Measurements from ENCODE around the gene CDKN2B.

Gene CDKN2B

GRCh38 chr9:21972361-21972760 is 36.7 kb downstream of the CDKN2B start:
- no peak overlapping the region for H3K9ac ChIP-seq (ENCODE audit: low read length)
- no peaks in the 10 kb centered on the region for H3K79me2 ChIP-seq (ENCODE audit: low read length)
- H3K9me3 ChIP-seq (replicated peaks; ENCODE audit: insufficient read depth, low read length) = no peaks in the 10 kb centered on the region
- no peak for DNase-seq
- no peak overlapping the region for H3K27ac ChIP-seq (ENCODE audit: low read length)
- H4K20me1 ChIP-seq (ENCODE audit: insufficient read depth, low read length) = no peaks in the 10 kb centered on the region
- no peaks in the 10 kb centered on the region for H3K9me2 ChIP-seq (replicated peaks; ENCODE audit: insufficient read depth, low read length)
- no peaks in the 10 kb centered on the region for H3F3A ChIP-seq (ENCODE audit: insufficient read depth, low read length)
- H3K4me2 ChIP-seq (ENCODE audit: low read depth, low read length) = no peak overlapping the region
- no peak overlapping the region for H3K4me3 ChIP-seq (ENCODE audit: low read length)
- H3K27me3 ChIP-seq (replicated peaks; ENCODE audit: insufficient read depth, low read length) = no peaks in the 10 kb centered on the region
- no peaks in the 10 kb centered on the region for H3K4me1 ChIP-seq (ENCODE audit: low read length)
- no peak overlapping the region for H2AFZ ChIP-seq (ENCODE audit: low read length)
- H3K36me3 ChIP-seq (replicated peaks; ENCODE audit: insufficient read depth, low read length) = no peaks in the 10 kb centered on the region
- TF ChIP-seq EZH2phosphoT487 (IDR thresholded peaks at IDR 0.05; ENCODE audit: low read length) (no peak), EZH2 (optimal IDR thresholded peaks at IDR 0.05; ENCODE audit: low read depth, low read length) (no peak), CTCF (IDR thresholded peaks at IDR 0.05; ENCODE audit: low read length) (no peak)

DNA sequence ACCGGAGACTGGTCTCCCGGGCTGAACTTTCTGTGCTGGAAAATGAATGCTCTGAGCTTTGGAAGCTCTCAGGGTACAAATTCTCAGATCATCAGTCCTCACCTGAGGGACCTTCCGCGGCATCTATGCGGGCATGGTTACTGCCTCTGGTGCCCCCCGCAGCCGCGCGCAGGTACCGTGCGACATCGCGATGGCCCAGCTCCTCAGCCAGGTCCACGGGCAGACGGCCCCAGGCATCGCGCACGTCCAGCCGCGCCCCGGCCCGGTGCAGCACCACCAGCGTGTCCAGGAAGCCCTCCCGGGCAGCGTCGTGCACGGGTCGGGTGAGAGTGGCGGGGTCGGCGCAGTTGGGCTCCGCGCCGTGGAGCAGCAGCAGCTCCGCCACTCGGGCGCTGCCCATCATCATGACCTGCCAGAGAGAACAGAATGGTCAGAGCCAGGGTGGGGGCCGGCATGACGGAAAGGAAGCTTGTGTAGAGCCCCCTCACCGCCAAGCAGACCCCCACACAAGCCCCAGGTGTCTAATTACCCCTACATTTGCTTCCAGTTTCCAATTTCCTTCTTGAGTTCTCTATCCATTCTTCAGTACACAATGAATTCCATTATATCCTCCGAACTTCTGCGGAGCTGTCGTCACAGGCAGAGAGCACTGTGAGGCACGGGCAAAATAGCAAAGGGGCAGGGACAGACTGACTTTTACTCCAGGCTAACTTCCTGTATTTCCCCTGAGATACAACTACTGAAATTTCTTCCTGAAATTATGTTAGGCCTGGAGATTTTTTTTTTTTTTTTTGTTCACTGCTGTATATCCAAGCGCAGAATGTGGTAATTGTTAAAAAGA is 38.1 kb downstream of the CDKN2B start:
- Histone ChIP-seq H3K79me2 (ENCODE audit: low read length) (no peaks in the 10 kb centered on the region), H3K4me2 (ENCODE audit: low read depth, low read length) (no peak overlapping the region), H3K4me1 (ENCODE audit: low read length) (no peaks in the 10 kb centered on the region), H3K9me3 (replicated peaks; ENCODE audit: insufficient read depth, low read length) (no peaks in the 10 kb centered on the region), H3K36me3 (replicated peaks; ENCODE audit: insufficient read depth, low read length) (no peaks in the 10 kb centered on the region), H3K9me2 (replicated peaks; ENCODE audit: insufficient read depth, low read length) (no peaks in the 10 kb centered on the region), H2AFZ (ENCODE audit: low read length) (no peak overlapping the region), H3F3A (ENCODE audit: insufficient read depth, low read length) (no peaks in the 10 kb centered on the region), H3K27me3 (replicated peaks; ENCODE audit: insufficient read depth, low read length) (no peaks in the 10 kb centered on the region), H4K20me1 (ENCODE audit: insufficient read depth, low read length) (no peaks in the 10 kb centered on the region), H3K9ac (ENCODE audit: low read length) (no peak overlapping the region), H3K27ac (ENCODE audit: low read length) (no peak overlapping the region), H3K4me3 (ENCODE audit: low read length) (no peak overlapping the region)
- no peak for DNase-seq
- TF ChIP-seq EZH2 (optimal IDR thresholded peaks at IDR 0.05; ENCODE audit: low read depth, low read length) (no peak), CTCF (IDR thresholded peaks at IDR 0.05; ENCODE audit: low read length) (no peak), EZH2phosphoT487 (IDR thresholded peaks at IDR 0.05; ENCODE audit: low read length) (no peak)

DNA sequence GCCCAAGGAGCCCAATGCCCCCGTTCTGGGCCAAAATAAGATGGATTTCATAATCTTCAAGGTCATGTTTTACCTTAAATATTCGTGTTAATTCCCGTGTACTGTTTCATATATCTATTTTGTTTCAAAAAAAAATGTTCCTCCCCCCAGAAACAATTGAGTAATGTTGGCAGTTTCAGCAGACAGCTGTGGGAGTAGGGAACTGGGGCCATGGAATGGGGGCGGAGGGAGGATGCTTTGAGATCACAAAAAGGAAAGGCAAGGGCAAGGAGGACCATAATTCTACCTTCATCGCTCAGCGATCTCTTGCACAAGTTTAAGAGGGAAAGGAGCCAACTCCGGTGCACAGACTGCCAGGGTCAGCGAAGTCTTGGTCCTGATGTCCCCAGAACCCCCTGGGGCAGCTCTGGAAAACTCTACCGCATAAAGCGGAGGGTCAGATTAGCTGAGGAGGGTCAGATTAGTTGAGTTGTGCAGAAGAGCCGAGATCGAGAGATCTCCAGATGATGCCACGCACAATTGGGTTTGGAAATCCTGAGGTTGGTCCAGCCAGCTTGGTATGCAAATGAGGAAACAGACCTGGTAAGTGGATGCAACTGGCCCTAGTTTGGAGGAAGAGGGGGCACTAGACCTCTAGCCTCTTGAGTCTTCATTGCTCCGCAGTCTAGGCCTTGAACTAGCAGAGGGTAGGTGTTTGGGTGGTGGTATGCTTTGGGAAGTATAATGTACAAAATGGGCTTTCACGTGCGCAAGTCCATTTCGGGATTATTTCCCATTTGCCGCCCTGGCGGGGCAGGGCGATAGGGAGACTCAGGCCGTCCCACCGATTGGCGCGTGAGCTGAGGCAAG is 38.9 kb downstream of the CDKN2B start:
- DNase-seq = no peak
- H3K4me3 ChIP-seq (ENCODE audit: low read length) = no peak overlapping the region
- H3K4me1 ChIP-seq (ENCODE audit: low read length) = no peaks in the 10 kb centered on the region
- H2AFZ ChIP-seq (ENCODE audit: low read length) = no peak overlapping the region
- TF ChIP-seq EZH2 (optimal IDR thresholded peaks at IDR 0.05; ENCODE audit: low read depth, low read length) (no peak), EZH2phosphoT487 (IDR thresholded peaks at IDR 0.05; ENCODE audit: low read length) (no peak), CTCF (IDR thresholded peaks at IDR 0.05; ENCODE audit: low read length) (no peak)
- H3K79me2 ChIP-seq (ENCODE audit: low read length) = no peaks in the 10 kb centered on the region
- no peaks in the 10 kb centered on the region for H3K9me3 ChIP-seq (replicated peaks; ENCODE audit: insufficient read depth, low read length)
- no peak overlapping the region for H3K4me2 ChIP-seq (ENCODE audit: low read depth, low read length)
- no peaks in the 10 kb centered on the region for H3F3A ChIP-seq (ENCODE audit: insufficient read depth, low read length)
- H3K36me3 ChIP-seq (replicated peaks; ENCODE audit: insufficient read depth, low read length) = no peaks in the 10 kb centered on the region
- no peaks in the 10 kb centered on the region for H3K9me2 ChIP-seq (replicated peaks; ENCODE audit: insufficient read depth, low read length)
- no peaks in the 10 kb centered on the region for H4K20me1 ChIP-seq (ENCODE audit: insufficient read depth, low read length)
- H3K9ac ChIP-seq (ENCODE audit: low read length) = no peak overlapping the region
- H3K27ac ChIP-seq (ENCODE audit: low read length) = no peak overlapping the region
- H3K27me3 ChIP-seq (replicated peaks; ENCODE audit: insufficient read depth, low read length) = no peaks in the 10 kb centered on the region

Data from MM.1S (cell line).